ENCODE data around the gene MAZ. TPM values are rescaled to one million over a fixed set of nuclear protein-coding genes. Genes with fewer than 3 reads are reported as not detected.

The MAZ gene
- total and polyA plus RNA-seq, 2 of the 13 experiments (the other 11 are each of a cell fraction or from before 2014, with no cell fraction given), result 203 to 277 TPM

- TF ChIP-seq NFE2L1 (CRISPR knock-in tag; IDR thresholded peaks at IDR 0.05; ENCODE audit: borderline replicate concordance) (no peak), TBL1XR1 (IDR thresholded peaks at IDR 0.05; ENCODE audit: borderline replicate concordance, low read length, partially characterized antibody) (no peak), ZNF275 (CRISPR knock-in tag; IDR thresholded peaks at IDR 0.05; ENCODE audit: borderline replicate concordance) (no peak), SATB2 (CRISPR knock-in tag; IDR thresholded peaks at IDR 0.05) (no peak), ZNF451 (CRISPR knock-in tag; IDR thresholded peaks at IDR 0.05) (no peak), PRDM10 (CRISPR knock-in tag; IDR thresholded peaks at IDR 0.05; ENCODE audit: low read depth) (peak; percentile 66; the same call in 1 of the 2 replicates), ZNF703 (CRISPR knock-in tag; IDR thresholded peaks at IDR 0.05; ENCODE audit: borderline replicate concordance) (no peak), HMGXB3 (CRISPR knock-in tag; IDR thresholded peaks at IDR 0.05; ENCODE audit: borderline replicate concordance) (no peak), ARNT2 (CRISPR knock-in tag; IDR thresholded peaks at IDR 0.05; ENCODE audit: low read depth) (0 out of 2 replicates have a peak, but pooled peaks have one; percentile 49), CENPBD1 (CRISPR knock-in tag; IDR thresholded peaks at IDR 0.05; ENCODE audit: borderline replicate concordance, low read depth) (no peak), TEAD2 (CRISPR knock-in tag; IDR thresholded peaks at IDR 0.05) (no peak), ZBTB8A (CRISPR knock-in tag; IDR thresholded peaks at IDR 0.05; ENCODE audit: borderline replicate concordance, low read depth) (no peak), KLF12 (CRISPR knock-in tag; IDR thresholded peaks at IDR 0.05; ENCODE audit: borderline replicate concordance) (no peak), ZNF251 (CRISPR knock-in tag; IDR thresholded peaks at IDR 0.05) (no peak)
Observed at GRCh38 chr16:29848420-29849297, 42.3 kb downstream of the MAZ start (continued).

Data from HepG2 (cell line).